GM21367 (cell line): Measurements from ENCODE around the gene TPCN2.

Source experiments
- ATAC-seq: cut with Tn5 transposase; IDR thresholded peaks from one replicate; pipeline ENCODE4 v1.9.1; 2021; ENCODE audit not compliant: unreplicated experiment

Gene TPCN2

DNA sequence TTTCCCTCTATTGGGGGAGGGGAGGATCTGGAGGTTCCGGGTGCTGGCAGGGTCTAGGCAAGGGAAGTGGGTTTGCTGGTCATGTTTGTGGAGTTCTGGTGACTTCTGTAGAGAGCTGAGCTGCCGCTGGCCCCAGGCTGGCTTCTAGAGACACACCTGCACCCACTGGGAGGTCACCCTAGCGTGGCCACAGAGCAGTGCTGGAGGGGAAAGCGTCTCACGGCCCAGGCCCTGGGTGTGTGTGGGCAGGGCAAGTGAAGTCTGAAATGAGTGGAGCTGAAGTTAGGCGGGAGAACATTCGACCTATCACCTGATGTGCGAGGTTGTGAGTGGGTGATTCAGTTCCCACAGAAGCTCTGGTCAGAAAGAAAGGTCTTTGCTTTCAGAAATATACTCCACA is 134.9 kb downstream of the TPCN2 start:
- ATAC-seq = no peak
